Caco-2 (cell line): ENCODE data around the gene TRAPPC2B. TPM values are rescaled to one million over a fixed set of nuclear protein-coding genes. Genes with fewer than 3 reads are reported as not detected.

Experiments used
- BruUV-seq: library from RNA; stranded (reverse); fragments of 400-500 nt; replicated peaks from 2 replicates; lab custom pipeline; 2021; lab: Mats Ljungman, UMichigan
- CTCF ChIA-PET: fragments of 300-600 bp; sonication (Branson Sonifier 250); formaldehyde crosslinking; loops from one replicate; lab custom pipeline; 2022; ENCODE audit warnings: antibody characterized with exemption; lab: Charles Lee
- POLR2A ChIA-PET: fragments of 300-600 bp; sonication (Branson Sonifier 250); formaldehyde crosslinking; loops from one replicate; lab custom pipeline; 2022; ENCODE audit warnings: antibody characterized with exemption; lab: Charles Lee
- DNase-seq, 2 experiments: peaks; one replicate each; pipeline versions ENCODE4 v3.0.0 to v3.0.0-alpha.2; 2020 to 2022
- H3K27me3 ChIP-seq: replicated peaks from 2 replicates; pipeline ENCODE4 v1.6.0; 2011; ENCODE audit warnings: low read length; ENCODE audit not compliant: control insufficient read depth, insufficient read depth
- H3K36me3 ChIP-seq: 2 replicates; pipeline ENCODE4 v1.5.1; 2011; ENCODE audit warnings: low read length; ENCODE audit not compliant: control insufficient read depth, insufficient read depth
- H3K4me1 ChIP-seq: fragments of 250-450 bp; sonication (Bioruptor Pico); 2 replicates; pipeline ENCODE4 v1.5.1; 2020; ENCODE audit warnings: mild to moderate bottlenecking
- H3K4me3 ChIP-seq: 2 replicates; pipeline ENCODE4 v1.5.1; 2011; ENCODE audit warnings: low read depth, mild to moderate bottlenecking, control low read depth, low read length
- H3K9me3 ChIP-seq: fragments of 250-450 bp; sonication (Bioruptor Pico); 2 replicates; pipeline ENCODE4 v1.5.1; 2020; ENCODE audit warnings: mild to moderate bottlenecking, moderate library complexity
- H3K27ac Mint-ChIP-seq: one replicate; pipeline ENCODE4 v1.8.0; 2022; ENCODE audit warnings: mixed read lengths; ENCODE audit not compliant: unreplicated experiment
- H3K27me3 Mint-ChIP-seq: one replicate; pipeline ENCODE4 v1.8.0; 2022; ENCODE audit warnings: mixed read lengths; ENCODE audit not compliant: insufficient read depth, unreplicated experiment
- H3K36me3 Mint-ChIP-seq: one replicate; pipeline ENCODE4 v1.8.0; 2022; ENCODE audit warnings: mild to moderate bottlenecking, mixed read lengths; ENCODE audit not compliant: insufficient read depth, unreplicated experiment
- H3K4me1 Mint-ChIP-seq: one replicate; pipeline ENCODE4 v1.8.0; 2022; ENCODE audit warnings: low read depth, mixed read lengths; ENCODE audit not compliant: unreplicated experiment
- H3K4me3 Mint-ChIP-seq: one replicate; pipeline ENCODE4 v1.8.0; 2022; ENCODE audit warnings: mild to moderate bottlenecking, moderate library complexity, mixed read lengths; ENCODE audit not compliant: unreplicated experiment
- H3K9me3 Mint-ChIP-seq: one replicate; pipeline ENCODE4 v1.8.0; 2022; ENCODE audit warnings: mixed read lengths; ENCODE audit not compliant: unreplicated experiment
- CTCF ChIP-seq, 2 experiments: fragments of 200-600 bp in 1 of 2; IDR thresholded peaks; 1 replicate in 1 of 2; 2 replicates in 1 of 2; pipeline versions ENCODE4 v1.5.1 to v1.8.0; 2011 to 2022; ENCODE audit warnings: antibody characterized with exemption in 1 of 2, control low read depth in 1 of 2, inconsistent platforms in 1 of 2, low read depth in 1 of 2, low read length in 1 of 2, mild to moderate bottlenecking in 1 of 2, moderate library complexity in 1 of 2; ENCODE audit not compliant: insufficient read depth in 1 of 2, severe bottlenecking in 1 of 2, unreplicated experiment in 1 of 2
- intact Hi-C: fragments of 100-400 bp; cut with micrococcal nuclease; formaldehyde crosslinking; loops from one replicate; pipeline ENCODE4 v1.10.0; 2022; ENCODE audit not compliant: unreplicated experiment
- total RNA-seq: library from RNA; stranded (reverse); gene quantifications from 2 replicates; pipeline ENCODE4 v1.2.3, GENCODE V29; 2022

Gene TRAPPC2B
- total RNA-seq, 1 experiment from 2014 or later = 7.0 TPM

DNA sequence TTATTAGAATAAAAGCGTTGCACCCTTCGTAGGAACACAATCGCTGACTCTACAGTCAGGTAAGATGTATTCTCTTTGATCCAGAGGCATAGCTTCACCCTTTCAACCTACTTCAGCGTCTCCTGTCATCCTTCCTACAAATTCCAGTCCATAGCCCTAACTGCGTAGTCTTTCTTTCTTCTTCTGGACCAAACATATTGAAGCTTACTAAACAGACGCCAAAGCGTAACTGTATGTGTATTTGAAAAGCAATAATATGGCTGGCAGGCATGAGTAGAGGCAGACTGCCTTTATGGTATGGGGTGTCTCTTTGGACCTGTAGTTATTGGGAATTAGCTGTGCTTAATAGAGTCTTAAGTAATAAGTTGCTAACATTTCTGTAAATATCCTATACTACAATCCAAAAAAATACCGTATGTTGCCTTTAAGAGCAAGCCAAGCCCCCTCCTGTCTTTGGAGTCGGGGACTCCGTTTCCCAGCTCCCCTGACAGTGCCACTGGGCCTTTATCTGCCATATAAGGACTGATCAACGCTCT lies 25.9 kb downstream of the TRAPPC2B start:
- ChIA-PET POLR2A (interaction anchor here (0.9 kb wide), 1 partner anchor 26 kb away, joined by 3 read pairs; the partner anchor contains the start of genes TRAPPC2B and ZNF547), CTCF (interaction anchor here (1.0 kb wide), 1 partner anchor 26 kb away, joined by 3 read pairs; the partner anchor contains the start of genes TRAPPC2B and ZNF547)
- no TSS peak for BruUV-seq

DNA sequence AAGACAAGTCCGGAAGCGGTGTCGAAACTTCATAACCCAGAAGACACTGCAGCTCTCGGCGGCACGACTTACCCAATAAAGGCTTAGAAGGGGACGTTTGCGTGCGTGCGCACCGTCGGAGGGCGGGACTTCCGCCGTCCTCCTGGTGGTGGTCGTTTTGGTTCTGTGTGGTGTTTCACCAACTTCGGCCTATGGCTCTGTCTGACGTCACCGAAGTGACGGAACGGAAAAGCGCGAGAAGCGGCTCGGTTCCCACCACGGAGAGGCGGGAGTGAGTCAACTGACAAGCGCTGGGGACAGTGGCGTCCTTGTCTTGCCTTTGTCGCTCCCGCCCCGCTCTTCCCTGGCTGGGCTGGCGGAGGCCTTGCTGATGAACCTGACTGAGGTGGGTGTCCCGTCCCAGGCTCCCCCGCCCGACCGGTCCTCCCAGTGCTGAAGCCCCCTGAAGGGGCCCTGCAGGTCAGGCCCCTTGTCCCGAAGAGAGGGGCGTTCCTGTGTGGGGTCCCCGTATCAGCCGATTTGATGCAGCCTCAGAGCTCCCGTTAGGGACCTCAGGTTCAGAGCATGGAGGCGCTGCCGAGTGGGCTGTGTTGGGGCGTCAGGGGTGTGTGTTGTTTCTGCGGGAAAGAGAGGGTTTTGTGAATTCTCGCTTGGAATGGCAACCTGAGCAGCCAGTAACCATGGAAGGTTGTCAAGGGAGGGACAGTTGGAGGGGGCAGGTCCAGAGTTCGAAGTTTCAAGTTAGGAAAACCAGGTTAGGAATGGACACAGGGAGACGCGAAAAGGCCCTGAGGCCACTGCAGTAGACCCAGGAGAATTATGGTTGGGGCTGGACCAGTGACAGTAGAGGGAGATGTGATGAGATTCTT lies 26.6 kb downstream of the TRAPPC2B start, which contains the start of gene ZNF548:
Gene ZNF548, plus strand, starts transcription at position 125 of the 869 bp plus-strand sequence. Its CDS starts 246 bp downstream, at position 371.
- H3K36me3 Mint-ChIP-seq = peaks cover 11% of the 10 kb centered on the region
- Histone ChIP-seq H3K9me3 (0 out of 2 replicates have a peak, but pooled peaks cover 8% of the 10 kb centered on the region), H3K27me3 (no peaks in the 10 kb centered on the region), H3K4me3 (peak within 1 kb of the TSS; percentile 53), H3K4me1 (no peaks in the 10 kb centered on the region), H3K36me3 (no peaks in the 10 kb centered on the region)
- CTCF ChIA-PET = interaction anchor here (1.0 kb wide), 1 partner anchor 27 kb away, joined by 3 read pairs; the partner anchor contains the start of genes TRAPPC2B and ZNF547
- no peak for TF ChIP-seq CTCF (IDR thresholded peaks at IDR 0.05; ENCODE audit: insufficient read depth in 1 of 2, low read depth in 1 of 2, low read length in 1 of 2, severe bottlenecking in 1 of 2, unreplicated experiment in 1 of 2)
- H3K4me3 Mint-ChIP-seq = peak within 1 kb of the TSS; percentile 86
- intact Hi-C loops = no loop called here
- peak; percentile 88 to 91 for DNase-seq
- peak within 1 kb of the TSS; percentile 60 for H3K27ac Mint-ChIP-seq
- BruUV-seq = TSS peak; percentile 62
- POLR2A ChIA-PET = interaction anchor here (0.9 kb wide), 1 partner anchor 27 kb away, joined by 3 read pairs; the partner anchor contains the start of genes TRAPPC2B and ZNF547
- peaks cover 35% of the 10 kb centered on the region for H3K9me3 Mint-ChIP-seq
- H3K4me1 Mint-ChIP-seq = peaks cover 10% of the 10 kb centered on the region
- no peaks in the 10 kb centered on the region for H3K27me3 Mint-ChIP-seq

More for the DNA sequence above, 25.9 kb downstream of the TRAPPC2B start:
- H3K9me3 ChIP-seq = 0 out of 2 replicates have a peak, but pooled peaks cover 8% of the 10 kb centered on the region
- Mint-ChIP-seq H3K36me3 (peaks cover 11% of the 10 kb centered on the region), H3K27me3 (no peaks in the 10 kb centered on the region), H3K4me3 (peak overlapping the region; percentile 86), H3K4me1 (peaks cover 10% of the 10 kb centered on the region), H3K9me3 (peaks cover 30% of the 10 kb centered on the region), H3K27ac (peak overlapping the region; percentile 60)
- no peaks in the 10 kb centered on the region for H3K36me3 ChIP-seq
- no peak for DNase-seq
- peak overlapping the region; percentile 22 for H3K4me3 ChIP-seq
- intact Hi-C loops = no loop called here
- H3K27me3 ChIP-seq = no peaks in the 10 kb centered on the region
- H3K4me1 ChIP-seq = no peaks in the 10 kb centered on the region
- no peak for TF ChIP-seq CTCF (IDR thresholded peaks at IDR 0.05; ENCODE audit: insufficient read depth in 1 of 2, low read depth in 1 of 2, low read length in 1 of 2, severe bottlenecking in 1 of 2, unreplicated experiment in 1 of 2)

DNA sequence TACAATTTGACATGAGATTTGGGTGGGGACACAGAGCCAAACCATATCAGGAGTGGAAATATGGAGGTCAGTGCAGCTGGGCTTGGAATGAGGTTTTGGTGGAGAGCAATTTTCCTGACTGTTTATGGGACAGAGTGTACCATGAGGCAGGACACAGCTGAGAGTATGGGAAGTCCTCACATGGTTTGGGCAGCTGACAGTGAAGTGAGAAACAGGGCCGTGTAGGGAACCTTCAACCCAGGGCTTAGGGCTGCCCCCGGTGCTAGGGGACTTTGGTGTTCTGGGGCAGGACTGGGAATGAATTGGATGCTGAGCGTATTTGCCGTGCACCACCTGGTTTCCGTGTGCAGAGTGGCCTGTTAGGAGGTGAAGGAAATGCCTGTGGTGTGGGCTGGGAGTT lies 32.4 kb downstream of the TRAPPC2B start:
- Histone ChIP-seq H3K4me3 (no peak overlapping the region), H3K27me3 (no peaks in the 10 kb centered on the region), H3K4me1 (no peaks in the 10 kb centered on the region), H3K9me3 (no peaks in the 10 kb centered on the region), H3K36me3 (no peaks in the 10 kb centered on the region)
- intact Hi-C loops = no loop called here
- no peak overlapping the region for H3K27ac Mint-ChIP-seq
- no peak overlapping the region for H3K4me3 Mint-ChIP-seq
- CTCF ChIA-PET = no interaction called here
- DNase-seq = no peak
- BruUV-seq = no TSS peak
- POLR2A ChIA-PET = no interaction called here
- H3K4me1 Mint-ChIP-seq = peaks cover 2% of the 10 kb centered on the region
- no peaks in the 10 kb centered on the region for H3K27me3 Mint-ChIP-seq
- H3K9me3 Mint-ChIP-seq = peaks cover 27% of the 10 kb centered on the region
- TF ChIP-seq CTCF (IDR thresholded peaks at IDR 0.05; ENCODE audit: insufficient read depth in 1 of 2, low read depth in 1 of 2, low read length in 1 of 2, severe bottlenecking in 1 of 2, unreplicated experiment in 1 of 2) = no peak
- peaks cover 6% of the 10 kb centered on the region for H3K36me3 Mint-ChIP-seq
